K562 treated with DMSO at 1 percent for 24 hours (cell line): Measurements from ENCODE around the gene NUP188. TPM values are rescaled to one million over a fixed set of nuclear protein-coding genes. Genes with fewer than 3 reads are reported as not detected.

ENCODE experiments used
- total RNA-seq: library from RNA; unstranded; fragments of 300-600 nt; gene quantifications from 2 replicates; pipeline ENCODE4 v1.2.3, GENCODE V29; 2022; ENCODE audit warnings: low read depth; ENCODE audit not compliant: insufficient read depth

NUP188 gene, protein sequence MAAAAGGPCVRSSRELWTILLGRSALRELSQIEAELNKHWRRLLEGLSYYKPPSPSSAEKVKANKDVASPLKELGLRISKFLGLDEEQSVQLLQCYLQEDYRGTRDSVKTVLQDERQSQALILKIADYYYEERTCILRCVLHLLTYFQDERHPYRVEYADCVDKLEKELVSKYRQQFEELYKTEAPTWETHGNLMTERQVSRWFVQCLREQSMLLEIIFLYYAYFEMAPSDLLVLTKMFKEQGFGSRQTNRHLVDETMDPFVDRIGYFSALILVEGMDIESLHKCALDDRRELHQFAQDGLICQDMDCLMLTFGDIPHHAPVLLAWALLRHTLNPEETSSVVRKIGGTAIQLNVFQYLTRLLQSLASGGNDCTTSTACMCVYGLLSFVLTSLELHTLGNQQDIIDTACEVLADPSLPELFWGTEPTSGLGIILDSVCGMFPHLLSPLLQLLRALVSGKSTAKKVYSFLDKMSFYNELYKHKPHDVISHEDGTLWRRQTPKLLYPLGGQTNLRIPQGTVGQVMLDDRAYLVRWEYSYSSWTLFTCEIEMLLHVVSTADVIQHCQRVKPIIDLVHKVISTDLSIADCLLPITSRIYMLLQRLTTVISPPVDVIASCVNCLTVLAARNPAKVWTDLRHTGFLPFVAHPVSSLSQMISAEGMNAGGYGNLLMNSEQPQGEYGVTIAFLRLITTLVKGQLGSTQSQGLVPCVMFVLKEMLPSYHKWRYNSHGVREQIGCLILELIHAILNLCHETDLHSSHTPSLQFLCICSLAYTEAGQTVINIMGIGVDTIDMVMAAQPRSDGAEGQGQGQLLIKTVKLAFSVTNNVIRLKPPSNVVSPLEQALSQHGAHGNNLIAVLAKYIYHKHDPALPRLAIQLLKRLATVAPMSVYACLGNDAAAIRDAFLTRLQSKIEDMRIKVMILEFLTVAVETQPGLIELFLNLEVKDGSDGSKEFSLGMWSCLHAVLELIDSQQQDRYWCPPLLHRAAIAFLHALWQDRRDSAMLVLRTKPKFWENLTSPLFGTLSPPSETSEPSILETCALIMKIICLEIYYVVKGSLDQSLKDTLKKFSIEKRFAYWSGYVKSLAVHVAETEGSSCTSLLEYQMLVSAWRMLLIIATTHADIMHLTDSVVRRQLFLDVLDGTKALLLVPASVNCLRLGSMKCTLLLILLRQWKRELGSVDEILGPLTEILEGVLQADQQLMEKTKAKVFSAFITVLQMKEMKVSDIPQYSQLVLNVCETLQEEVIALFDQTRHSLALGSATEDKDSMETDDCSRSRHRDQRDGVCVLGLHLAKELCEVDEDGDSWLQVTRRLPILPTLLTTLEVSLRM (N-terminal part only)
- total RNA-seq = 63.9 and 64.0 TPM in 2 replicates

DNA sequence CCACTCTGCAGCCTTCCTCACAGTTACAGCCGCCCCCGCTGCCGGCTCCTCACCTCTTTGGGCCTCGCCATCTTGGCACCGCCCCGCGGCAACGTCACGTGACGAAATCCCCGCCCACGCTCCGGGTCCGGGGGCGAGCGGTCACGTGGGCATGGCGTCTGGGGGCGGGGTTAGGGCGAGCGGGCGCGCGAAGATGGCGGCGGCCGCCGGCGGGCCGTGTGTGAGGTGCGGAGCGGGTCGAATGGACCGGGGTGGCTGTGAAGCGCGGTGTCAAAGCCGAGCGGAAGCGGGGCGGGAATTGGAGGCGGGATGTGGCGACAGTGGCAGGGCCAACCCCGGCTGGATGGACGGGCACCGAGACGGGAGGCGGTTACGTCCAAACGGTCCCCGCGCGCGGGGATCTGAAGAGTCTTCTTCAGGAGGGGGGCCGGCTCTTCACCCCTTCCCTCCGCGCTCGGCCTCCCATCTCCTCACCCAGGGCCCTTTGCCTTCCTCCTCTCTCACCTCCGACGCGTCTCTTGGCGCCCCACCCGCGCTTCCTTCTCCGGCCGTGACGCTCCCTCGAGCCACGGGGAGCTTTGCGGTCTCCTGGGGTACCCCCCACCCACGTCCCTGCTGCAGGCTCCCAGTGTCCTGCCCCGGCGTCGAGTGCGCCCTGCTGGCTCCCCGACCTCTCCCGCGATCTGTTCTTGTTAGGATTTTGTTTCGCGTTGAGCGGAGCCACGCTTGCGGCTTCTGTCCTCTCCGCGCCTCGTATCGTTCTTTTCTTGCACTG, at the start of gene NUP188, which contains the start of gene DOLK:
NUP188 (plus strand) TSS at position 173 of the 775 bp plus-strand sequence; CDS start at position 194, 21 bp downstream.
DOLK (minus strand) TSS at position 77 of the 775 bp plus-strand sequence. CDS start 300 bp downstream, outside the sequence.

DNA sequence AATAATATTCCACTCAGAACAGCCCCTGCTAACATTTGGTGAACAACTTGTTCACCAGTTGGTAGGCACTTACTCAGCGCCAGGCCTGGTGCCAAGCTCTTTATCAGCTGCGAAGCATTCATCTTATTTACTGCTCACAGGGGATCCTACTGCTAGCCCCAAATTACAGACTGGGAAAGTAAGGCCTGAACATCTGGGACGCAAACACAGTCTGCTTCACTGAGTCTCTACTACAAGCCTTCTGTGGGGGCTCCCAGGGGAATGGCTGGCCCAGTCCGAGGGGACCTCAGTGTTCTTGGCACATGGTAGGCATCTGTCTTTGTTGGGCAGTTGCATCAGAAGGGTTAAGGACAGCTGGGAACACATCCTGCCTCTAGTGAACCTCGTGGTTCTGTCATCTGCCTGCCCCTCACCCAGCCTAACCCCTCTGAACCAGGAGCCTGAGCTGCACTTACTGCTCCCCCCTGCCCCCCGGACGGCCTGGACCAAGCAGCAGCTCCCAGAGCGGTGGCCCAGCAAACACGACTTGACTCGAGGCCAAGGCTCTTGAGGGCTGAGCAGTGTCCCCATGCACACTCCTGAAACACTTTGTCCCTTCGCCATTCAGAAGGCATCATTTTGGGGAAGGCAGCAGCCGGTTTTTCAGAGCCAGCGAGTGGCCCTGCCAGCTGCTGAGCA, 27.0 kb upstream of the NUP188 start, which contains the start of gene PHYHD1:
PHYHD1 (plus strand) TSS at position 602 of the 678 bp plus-strand sequence. CDS start 1,342 bp downstream, outside the sequence.

DNA sequence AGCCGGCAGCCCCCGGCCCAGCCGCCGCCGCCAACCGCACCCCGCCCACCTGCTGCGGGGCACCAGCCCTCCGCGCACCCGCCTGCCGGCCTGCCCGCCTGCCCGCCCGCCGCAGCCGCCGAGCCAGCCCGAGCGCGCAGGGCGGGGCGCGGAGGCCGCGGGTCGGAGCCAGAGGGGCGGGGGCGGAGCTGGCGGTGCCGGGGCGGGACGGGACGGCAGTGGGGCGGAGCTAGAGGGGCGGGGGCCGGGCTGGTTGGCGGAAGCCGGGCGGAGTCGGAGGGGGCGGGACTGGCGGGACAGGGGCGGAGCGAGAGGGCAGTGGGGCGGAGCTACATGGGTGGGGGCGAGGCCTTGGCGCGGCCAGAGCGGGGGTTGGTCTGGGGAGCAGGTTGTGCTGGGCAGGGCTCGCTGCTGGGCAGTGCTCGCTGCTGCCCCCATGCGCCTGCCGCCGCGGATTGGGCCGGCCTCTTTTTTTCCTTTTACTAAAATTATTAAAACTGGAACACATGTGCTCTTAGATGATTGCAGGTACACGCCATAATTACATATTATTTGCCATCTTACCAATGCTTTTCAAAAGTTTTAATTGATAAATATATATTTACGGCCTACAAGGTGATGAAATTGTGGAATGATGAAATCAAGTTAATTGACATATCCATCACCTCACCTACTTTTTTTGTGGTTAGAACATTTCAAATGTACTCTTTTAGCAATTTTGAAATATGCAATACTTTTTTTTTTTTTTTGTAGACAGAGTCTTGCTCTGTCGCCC, 80.9 kb downstream of the NUP188 start, which contains the start of gene SH3GLB2:
SH3GLB2 (minus strand) TSS at position 140 of the 775 bp plus-strand sequence. CDS start 177 bp downstream, outside the sequence.

DNA sequence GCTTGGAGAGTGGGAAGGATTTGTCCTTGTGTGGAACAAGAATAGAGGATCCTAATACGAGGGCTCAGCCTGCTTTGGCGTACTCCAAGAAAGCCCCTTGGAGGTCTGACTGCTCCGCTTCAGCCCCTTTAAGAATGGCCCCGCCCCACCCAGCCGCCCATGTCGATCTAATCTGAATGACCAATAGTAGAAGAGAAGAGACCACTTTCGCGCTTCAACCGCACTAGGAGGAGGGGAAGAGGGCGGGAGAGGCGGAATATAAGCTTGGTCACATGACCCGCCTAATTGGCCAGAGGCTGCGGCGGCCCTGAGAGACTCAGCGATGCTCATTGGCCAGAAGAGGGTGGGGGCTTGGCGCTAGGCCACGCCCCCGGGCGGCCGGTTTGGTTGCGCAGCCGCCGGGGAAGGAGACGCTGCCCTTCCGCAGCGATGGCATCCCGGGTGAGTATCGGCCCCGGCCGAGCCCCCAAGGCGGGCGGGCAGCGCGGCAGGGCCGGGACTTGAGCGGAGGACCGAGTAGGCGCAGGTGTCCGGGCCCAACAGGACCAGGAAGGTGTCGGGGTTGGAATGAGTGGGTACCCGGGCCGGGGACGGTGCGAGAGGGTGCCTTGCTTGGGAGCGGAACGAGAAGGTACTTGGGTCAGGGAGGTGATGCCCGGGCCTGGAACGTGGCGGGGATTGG, 88.9 kb downstream of the NUP188 start, which contains the start of gene MIGA2:
MIGA2 (plus strand) TSS at position 386 of the 682 bp plus-strand sequence. CDS start 3,969 bp downstream, outside the sequence.

Other genes starting within 250 kb of the NUP188 start
- 41.9 and 43.0 TPM in 2 replicates for gene PKN3, start 245.2 kb upstream of the NUP188 start, total RNA-seq
- gene ZDHHC12, start 223.6 kb upstream of the NUP188 start, total RNA-seq = 95.0 and 101 TPM in 2 replicates
- gene ZER1, start 175.8 kb upstream of the NUP188 start, total RNA-seq = 45.1 and 47.5 TPM in 2 replicates
- gene TBC1D13, start 160.4 kb upstream of the NUP188 start, total RNA-seq = 48.1 and 49.2 TPM in 2 replicates
- 217 and 239 TPM in 2 replicates for gene ENDOG, start 129.2 kb upstream of the NUP188 start, total RNA-seq
- gene SPOUT1, start 117.9 kb upstream of the NUP188 start, total RNA-seq = 28.2 and 29.7 TPM in 2 replicates
- 18.6 and 23.8 TPM in 2 replicates for gene KYAT1, start 65.7 kb upstream of the NUP188 start, total RNA-seq
- gene LRRC8A, start 65.6 kb upstream of the NUP188 start, total RNA-seq = 41.7 and 44.5 TPM in 2 replicates
- 0.73 and 0.95 TPM in 2 replicates for gene PHYHD1, start 26.7 kb upstream of the NUP188 start, total RNA-seq
- 21.9 and 23.8 TPM in 2 replicates for gene DOLK, start 96 bp upstream of the NUP188 start, total RNA-seq
- gene SH3GLB2, start 80.6 kb downstream of the NUP188 start, total RNA-seq = 78.8 and 86.0 TPM in 2 replicates
- gene MIGA2, start 88.9 kb downstream of the NUP188 start, total RNA-seq = 26.6 and 38.2 TPM in 2 replicates
- 22.2 and 23.3 TPM in 2 replicates for gene DOLPP1, start 133.4 kb downstream of the NUP188 start, total RNA-seq
- 35.0 and 37.3 TPM in 2 replicates for gene CRAT, start 163.1 kb downstream of the NUP188 start, total RNA-seq
- 131 and 137 TPM in 2 replicates for gene PTPA, start 163.7 kb downstream of the NUP188 start, total RNA-seq
- 11.0 and 12.0 TPM in 2 replicates for gene IER5L, start 230.6 kb downstream of the NUP188 start, total RNA-seq